GM18520 (cell line): ENCODE results near the gene RBM19.
"Not testable (repeated sequence)": the region's sequence is repeated elsewhere in the genome, so short reads cannot be mapped to it uniquely, and the experiment has no call there.

Experiments
- ATAC-seq: cut with Tn5 transposase; IDR thresholded peaks from one replicate; pipeline ENCODE4 v1.9.1; 2021; ENCODE audit not compliant: unreplicated experiment

The RBM19 gene

GRCh38 chr12:113965951-113966797 lies at the start of gene RBM19:
Gene RBM19, minus strand, starts transcription at chr12:113966325. Its CDS starts 98 bp downstream, at chr12:113966227.
- peak; percentile 85 for ATAC-seq

DNA sequence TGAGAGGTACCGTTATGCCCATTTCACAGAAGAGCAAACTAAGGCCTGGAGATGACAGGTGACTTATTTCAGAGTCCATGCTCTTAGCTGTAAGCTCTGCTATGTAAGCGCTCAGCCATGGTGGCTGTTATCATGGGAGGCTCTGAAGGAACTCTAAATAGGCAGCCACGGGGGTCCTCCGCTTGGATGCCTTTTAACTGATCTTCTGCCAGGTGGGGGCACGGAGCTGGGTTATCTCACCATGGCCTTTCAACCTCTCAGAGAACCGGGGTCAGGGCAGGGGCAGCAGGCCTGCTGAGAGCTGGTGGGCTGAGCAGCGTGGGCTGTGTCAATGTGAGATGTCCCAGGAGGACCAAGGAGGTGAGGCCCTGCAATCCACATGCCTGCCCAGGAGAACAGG lies 49.7 kb upstream of the RBM19 start:
- no peak for ATAC-seq

DNA sequence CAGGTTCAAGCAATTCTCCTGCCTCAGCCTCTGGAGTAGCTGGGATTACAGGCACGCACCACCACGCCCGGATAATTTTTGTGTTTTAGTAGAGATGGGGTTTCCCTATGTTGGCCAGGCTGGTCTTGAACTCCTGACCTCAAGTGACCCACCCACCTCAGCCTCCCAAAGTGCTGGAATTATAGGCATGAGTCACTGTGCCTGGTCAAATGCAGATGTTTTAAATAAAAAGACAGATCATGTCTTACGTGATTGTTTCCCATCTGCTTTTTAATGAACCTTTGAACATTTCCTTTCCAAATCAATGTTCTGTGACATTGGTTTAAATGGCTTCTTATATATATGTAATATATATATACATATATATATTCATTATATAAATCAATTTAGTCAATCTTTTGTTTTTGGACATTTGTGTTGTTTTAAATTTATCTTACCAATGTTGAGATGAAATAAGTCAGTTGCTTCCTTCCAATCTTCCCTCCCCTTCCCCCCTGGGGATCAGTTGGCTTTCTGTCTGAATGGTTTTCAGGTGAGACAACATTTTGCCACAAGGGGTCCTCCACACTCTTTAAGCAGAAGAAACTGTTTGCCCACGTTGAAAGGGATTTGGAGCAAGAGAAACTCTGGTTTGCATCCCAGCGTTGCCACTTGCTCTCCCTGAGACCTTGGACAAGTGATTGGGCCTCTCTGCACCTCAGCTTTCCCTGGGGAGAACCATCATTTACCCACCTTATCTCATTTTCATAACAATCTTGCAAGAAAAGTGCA lies 47.6 kb upstream of the RBM19 start:
- no peak for ATAC-seq

DNA sequence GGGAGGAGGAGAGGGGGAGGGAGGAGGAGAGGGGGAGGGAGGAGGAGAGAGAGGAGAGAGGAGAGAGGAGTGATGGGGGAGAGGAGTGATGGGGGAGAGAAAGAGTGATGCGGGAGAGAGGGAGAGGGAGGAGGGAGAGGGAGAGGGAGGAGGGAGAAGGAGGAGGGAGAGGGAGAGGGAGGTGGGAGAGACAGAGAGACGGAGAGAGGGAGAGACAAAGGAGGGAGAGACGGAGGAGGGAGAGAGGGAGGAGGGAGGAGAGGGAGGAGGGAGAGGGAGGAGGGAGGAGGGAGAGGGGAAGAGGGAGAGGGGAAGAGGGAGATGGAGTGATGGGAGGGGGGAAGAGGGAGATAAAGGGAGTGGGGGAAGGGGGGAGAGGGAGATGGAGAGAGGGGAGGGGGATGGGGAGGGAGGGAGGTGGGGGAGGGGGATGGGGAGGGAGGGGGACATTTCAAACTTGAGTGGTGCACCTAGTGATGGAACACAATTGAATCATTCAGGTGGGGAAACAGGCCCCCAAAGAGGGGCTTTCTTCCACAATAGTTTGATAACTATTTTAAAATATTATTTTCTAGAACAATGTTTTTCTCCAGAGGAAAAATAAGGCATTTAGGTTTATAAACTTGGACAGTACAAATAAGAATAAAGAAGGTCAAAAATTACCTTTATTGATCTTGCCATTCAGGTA lies 46.8 kb upstream of the RBM19 start:
- ATAC-seq, result no peak

GRCh38 chr12:114011711-114012110 lies 45.6 kb upstream of the RBM19 start:
- ATAC-seq, result no peak

DNA sequence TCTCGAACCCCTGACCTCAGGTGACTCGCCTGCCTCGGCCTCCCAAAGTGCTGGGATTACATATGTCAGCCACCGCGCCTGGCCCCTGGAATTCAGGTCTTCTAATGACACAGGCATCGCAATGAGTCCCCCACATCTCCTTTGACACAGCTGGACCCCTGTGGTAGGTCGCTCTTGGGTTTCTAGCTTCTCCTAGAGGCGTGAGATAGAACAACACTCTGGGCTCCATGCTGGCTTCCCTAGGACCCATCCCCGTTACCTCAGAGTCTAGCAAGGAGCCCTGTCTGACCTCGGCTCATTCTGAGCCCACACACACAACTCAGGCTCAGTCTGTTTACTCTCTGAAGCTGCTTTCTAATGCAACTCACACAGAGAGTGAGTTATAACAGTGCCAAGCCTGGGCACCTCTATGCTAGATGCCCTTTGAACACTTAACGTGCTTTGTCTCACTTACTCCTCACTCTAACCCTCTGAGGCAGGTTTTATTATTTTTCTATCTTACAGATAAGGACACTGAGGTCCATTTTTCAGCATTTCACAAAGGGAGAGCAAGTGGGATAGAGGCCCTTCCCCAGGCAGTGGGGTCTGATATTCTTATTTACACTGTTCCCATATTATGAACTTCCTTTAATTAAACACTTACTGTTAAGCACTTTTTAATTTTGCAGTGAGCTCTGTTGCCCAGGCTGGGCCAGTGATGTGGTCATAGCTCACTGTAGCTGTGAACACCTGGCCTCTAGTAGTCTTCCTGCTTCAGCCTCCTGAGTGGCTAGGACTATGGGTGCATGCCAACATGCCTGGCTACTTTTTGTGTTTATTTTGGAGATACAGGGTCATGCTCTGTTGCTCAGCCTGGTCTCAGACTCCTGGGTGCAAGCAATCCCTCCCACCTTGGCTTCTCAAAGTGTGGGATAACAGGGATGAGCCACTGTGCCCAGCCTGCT lies 40.6 kb upstream of the RBM19 start:
- ATAC-seq, result no peak

- ATAC-seq, result no peak
These were observed 38.3 kb upstream of the RBM19 start for GRCh38 chr12:114004402-114004801.

DNA sequence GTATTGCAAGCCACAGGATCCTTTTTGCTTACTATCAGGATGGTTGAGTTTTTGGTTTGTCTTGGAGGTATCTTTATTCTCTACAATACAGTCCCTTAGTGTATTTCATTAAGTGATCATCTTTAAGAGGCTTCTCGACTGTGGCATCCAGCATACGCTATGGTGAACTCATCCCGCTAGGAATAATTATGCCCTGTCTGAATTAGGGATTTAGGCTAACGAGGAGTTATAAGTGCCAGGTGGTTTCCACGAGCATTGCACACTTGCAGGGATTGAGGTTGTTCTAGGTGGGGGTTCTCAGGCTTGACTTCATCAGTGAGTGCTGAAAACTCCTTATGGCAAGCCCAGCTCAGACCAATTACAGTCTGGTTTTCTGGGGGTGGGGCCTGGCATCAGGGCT lies 37.2 kb upstream of the RBM19 start:
- ATAC-seq, result no peak

GRCh38 chr12:114001511-114002340 lies 35.6 kb upstream of the RBM19 start:
- no peak for ATAC-seq

GRCh38 chr12:114000861-114001260 lies 34.7 kb upstream of the RBM19 start:
- no peak for ATAC-seq

GRCh38 chr12:114000261-114000660 lies 34.1 kb upstream of the RBM19 start:
- ATAC-seq, result not testable (repeated sequence)

DNA sequence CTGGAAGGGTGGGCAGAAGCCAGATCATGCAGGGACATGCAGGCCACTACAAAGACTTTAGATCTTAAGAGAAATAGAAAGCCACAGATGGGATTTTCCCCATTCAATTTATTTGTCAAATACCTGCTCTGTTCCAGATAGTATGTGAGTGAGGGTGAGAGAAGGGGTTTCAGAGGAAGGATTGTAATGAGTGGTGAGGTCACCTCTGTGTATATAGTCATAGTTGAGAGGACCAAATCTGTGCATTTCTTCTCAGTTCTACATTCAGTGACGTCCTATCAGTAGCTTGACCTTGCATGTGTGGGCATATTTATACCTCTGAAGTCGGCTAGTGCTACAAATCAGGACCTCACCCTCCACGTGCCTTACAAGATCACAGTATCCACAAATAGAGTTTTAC lies 31.2 kb upstream of the RBM19 start:
- no peak for ATAC-seq

DNA sequence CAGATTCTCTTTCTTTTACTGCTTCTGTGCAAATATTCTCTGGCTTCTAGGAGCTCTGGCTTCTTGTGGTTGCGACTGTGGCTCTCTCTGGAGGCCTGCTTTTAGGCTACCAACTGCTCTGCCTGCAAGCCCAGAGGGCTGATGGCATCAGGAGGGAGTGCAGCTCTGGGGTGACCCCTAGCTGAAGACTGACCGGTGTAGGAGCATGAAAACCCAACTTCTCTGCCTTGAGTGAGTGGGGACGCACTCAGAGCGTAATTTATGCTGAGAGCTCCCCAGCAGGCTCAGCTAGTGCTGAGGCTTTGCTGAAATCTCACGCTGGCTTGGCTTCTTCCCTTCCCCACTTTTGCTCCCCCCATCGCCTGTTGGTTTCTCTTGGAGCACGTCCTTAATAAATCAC lies 29.9 kb upstream of the RBM19 start:
- ATAC-seq, result no peak

- no peak for ATAC-seq
These were observed 27.9 kb upstream of the RBM19 start for GRCh38 chr12:113994051-113994450.

DNA sequence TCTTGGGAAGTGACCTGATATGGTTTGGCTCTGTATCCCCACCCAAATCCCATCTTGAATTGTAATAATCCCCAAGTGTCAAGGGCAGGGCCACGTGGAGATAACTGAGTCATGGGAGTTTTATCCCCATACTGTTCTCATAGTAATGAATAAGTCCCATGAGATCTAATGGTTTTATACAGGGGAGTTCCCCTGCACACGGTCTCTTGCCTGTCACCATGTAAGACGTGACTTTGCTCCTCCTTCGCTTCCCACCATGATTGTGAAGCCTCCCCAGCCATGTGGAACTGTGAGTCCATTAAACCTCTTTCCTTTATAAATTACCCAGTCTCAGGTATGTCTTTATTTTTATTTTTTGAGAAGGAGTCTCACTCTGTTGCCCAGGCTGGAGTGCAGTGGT lies 26.6 kb upstream of the RBM19 start:
- not testable (repeated sequence) for ATAC-seq

- no peak for ATAC-seq
These were observed 25.3 kb upstream of the RBM19 start for GRCh38 chr12:113991224-113992044.

GRCh38 chr12:113990250-113991223 lies 24.4 kb upstream of the RBM19 start:
- no peak for ATAC-seq

- no peak for ATAC-seq
These were observed 22.9 kb upstream of the RBM19 start for GRCh38 chr12:113988976-113989375.
